ENCODE measurements around the gene GON7.
"Not testable (repeated sequence)": the region's sequence is repeated elsewhere in the genome, so short reads cannot be mapped to it uniquely, and the experiment has no call there.

GON7 gene

DNA sequence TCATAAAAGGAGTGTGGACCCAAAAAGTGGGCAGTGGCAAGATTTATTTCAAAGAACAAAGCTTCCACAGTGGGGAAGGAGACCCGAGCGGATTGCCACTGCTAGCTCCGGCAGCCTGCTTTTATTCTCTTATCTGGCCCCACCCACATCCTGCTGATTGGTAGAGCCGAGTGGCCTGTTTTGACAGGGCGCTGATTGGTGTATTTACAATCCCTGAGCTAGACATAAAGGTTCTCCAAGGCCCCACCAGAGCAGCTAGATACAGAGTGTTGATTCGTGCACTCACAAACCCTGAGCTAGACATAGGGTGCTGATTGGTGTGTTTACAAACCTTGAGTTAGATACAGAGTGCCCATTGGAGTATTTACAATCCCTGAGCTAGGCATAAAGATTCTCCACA, 37.2 kb downstream of the GON7 start:
- not testable (repeated sequence) for H3K4me1 ChIP-seq (ENCODE audit: control insufficient read depth, low read depth, low read length); H3K36me3 ChIP-seq (ENCODE audit: control insufficient read depth, low read depth, low read length); H3K4me3 ChIP-seq (ENCODE audit: low read length); H3K9me3 ChIP-seq (ENCODE audit: control insufficient read depth, low read depth, low read length); H3K27ac ChIP-seq (ENCODE audit: low read length); H3K9ac ChIP-seq (ENCODE audit: low read length); H3K27me3 ChIP-seq (ENCODE audit: control insufficient read depth, insufficient read depth, low read length)

DNA sequence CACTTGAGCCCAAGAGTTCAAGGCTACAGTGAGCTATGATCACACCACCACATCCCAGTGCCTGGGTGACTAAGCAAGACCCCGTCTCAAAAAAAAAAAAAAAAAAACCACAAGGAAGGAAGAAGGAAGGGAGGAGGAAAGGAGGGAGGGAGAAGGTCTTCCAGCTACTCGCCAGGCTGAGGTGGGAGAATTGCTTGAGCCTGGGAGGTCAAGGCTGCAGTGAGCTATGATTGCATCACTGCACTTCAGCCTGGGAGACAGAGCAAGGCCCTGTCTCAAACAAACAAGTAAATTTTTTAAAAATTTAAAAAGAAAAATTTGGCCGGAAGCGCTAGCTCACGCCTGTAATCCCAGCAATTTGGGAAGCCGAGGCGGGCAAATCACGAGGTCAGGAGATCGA, 38.3 kb downstream of the GON7 start:
- not testable (repeated sequence) for H3K36me3 ChIP-seq (ENCODE audit: control insufficient read depth, low read depth, low read length); H3K4me3 ChIP-seq (ENCODE audit: low read length); H3K9me3 ChIP-seq (ENCODE audit: control insufficient read depth, low read depth, low read length); H3K27ac ChIP-seq (ENCODE audit: low read length); H3K27me3 ChIP-seq (ENCODE audit: control insufficient read depth, insufficient read depth, low read length); H3K4me1 ChIP-seq (ENCODE audit: control insufficient read depth, low read depth, low read length); H3K9ac ChIP-seq (ENCODE audit: low read length)

DNA sequence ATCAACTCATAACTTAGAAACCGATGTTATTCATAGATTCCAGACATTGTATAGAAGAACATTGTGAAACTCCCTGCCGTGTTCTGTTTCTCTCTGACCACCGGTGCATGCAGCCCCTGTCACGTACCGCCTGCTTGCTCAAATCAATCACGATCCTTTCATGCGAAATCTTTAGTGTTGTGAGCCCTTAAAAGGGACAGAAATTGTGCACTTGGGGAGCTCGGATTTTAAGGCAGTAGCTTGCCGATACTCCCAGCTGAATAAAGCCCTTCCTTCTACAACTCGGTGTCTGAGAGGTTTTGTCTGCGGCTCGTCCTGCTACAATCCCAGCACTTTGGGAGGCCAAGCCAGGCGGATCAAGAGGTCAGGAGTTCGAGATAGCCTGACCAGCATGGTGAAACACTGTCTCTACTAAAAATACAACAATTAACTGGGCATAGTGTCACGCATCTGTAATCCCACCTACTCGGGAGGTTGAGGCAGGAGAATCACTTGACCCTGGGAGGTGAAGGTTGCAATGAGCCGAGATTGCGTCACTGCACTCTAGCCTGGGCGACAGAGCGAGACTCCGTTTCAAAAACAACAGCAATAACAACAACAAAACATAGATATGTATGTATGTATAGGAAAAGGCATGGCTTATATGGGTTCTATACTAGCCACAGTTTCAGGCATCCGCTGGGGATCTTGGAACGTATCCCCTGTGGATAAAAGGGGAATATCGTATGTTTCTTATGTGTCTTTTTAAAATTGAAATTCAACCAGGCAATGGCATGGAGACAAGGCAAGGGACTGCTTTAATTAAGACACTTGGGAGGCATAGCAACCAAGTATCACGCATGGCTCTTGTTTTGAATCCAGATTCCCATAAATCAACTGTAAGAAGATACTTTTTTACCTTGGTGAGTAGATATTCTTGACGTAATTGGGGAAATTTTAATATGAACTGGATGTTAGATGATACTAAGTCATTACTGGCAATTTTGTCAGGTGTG, 41.3 kb downstream of the GON7 start:
- H3K4me1 ChIP-seq (ENCODE audit: control insufficient read depth, low read depth, low read length); H3K27me3 ChIP-seq (ENCODE audit: control insufficient read depth, insufficient read depth, low read length); H3K9ac ChIP-seq (ENCODE audit: low read length); H3K27ac ChIP-seq (ENCODE audit: low read length); H3K36me3 ChIP-seq (ENCODE audit: control insufficient read depth, low read depth, low read length); H3K4me3 ChIP-seq (ENCODE audit: low read length); H3K9me3 ChIP-seq (ENCODE audit: control insufficient read depth, low read depth, low read length): not testable (repeated sequence)

DNA sequence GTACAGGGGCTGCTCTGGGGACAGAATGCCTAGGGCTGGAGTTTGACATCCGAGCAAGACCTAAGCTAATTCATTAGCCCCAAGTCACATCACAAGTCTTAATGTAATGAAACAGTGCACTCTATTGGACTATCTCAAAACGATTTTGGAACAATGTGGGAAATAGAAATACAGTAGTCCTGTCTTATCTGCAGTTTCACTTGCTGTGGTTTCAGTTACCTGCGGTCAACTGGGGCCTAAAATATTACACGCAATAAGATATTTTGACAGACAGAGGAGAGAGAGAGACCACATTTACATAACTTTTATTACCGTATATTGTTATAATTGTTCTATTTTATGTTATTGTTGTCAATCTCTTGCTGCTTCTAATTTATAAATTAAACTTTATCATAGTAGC, 43.3 kb downstream of the GON7 start:
- H3K36me3 ChIP-seq (ENCODE audit: control insufficient read depth, low read depth, low read length): no peaks in the 10 kb centered on the region
- H3K9ac ChIP-seq (ENCODE audit: low read length): no peak overlapping the region
- H3K4me3 ChIP-seq (ENCODE audit: low read length): no peak overlapping the region
- no peaks in the 10 kb centered on the region for H3K27me3 ChIP-seq (ENCODE audit: control insufficient read depth, insufficient read depth, low read length)
- H3K9me3 ChIP-seq (ENCODE audit: control insufficient read depth, low read depth, low read length): no peaks in the 10 kb centered on the region
- no peak overlapping the region for H3K27ac ChIP-seq (ENCODE audit: low read length)
- H3K4me1 ChIP-seq (ENCODE audit: control insufficient read depth, low read depth, low read length): peaks cover 4% of the 10 kb centered on the region

DNA sequence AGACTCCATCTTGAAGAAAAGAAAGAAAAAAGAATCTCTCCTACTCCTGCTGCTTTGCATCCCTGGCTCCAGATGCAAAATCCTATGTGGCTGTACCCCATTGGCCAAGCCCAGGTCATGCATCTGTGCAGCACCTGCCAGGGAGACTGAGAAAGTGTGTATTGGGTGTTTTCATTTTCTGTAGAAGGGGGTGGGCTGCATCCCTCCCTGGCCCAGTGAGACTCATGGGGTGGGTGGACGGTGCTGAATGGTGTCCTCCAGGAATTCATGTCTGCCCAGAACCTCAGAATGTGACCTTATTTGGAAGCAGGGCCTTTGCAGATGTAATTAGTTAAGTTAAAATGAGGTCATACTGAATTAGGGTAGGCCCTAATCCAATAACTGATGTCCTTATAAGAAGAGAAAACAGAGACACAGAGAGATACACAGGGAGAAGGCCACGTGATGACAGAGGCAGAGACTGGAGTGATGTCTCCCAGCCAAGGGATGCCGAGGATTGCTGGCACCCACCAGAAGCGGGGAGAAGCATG, 45.4 kb downstream of the GON7 start:
- Histone ChIP-seq H3K27ac (ENCODE audit: low read length) (no peak overlapping the region), H3K4me3 (ENCODE audit: low read length) (no peak overlapping the region), H3K9me3 (ENCODE audit: control insufficient read depth, low read depth, low read length) (no peaks in the 10 kb centered on the region), H3K27me3 (ENCODE audit: control insufficient read depth, insufficient read depth, low read length) (no peaks in the 10 kb centered on the region), H3K4me1 (ENCODE audit: control insufficient read depth, low read depth, low read length) (peaks cover 4% of the 10 kb centered on the region), H3K36me3 (ENCODE audit: control insufficient read depth, low read depth, low read length) (no peaks in the 10 kb centered on the region), H3K9ac (ENCODE audit: low read length) (no peak overlapping the region)

DNA sequence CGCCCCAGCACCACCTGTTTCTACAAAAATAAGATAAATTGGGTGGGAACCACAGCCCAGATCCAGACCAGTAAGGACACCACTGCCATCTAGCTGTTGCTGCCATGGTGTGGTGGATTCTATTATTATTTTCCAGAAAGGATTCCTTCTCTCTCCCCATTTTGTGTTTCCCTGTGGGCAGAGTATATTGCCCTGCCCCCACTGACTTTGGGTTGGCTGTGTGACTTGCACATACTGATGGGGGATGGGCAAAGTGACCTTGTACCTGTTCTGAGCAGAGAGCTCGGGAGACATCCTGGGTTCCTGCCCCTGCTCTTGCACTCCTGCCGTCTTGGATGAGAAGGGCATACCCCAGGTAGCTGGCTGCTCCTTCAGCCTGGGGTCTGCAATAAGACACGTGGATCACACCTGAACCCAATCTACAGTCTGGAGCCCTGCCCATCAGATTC, 46.5 kb downstream of the GON7 start:
- Histone ChIP-seq H3K27ac (ENCODE audit: low read length) (no peak overlapping the region), H3K9ac (ENCODE audit: low read length) (no peak overlapping the region), H3K36me3 (ENCODE audit: control insufficient read depth, low read depth, low read length) (no peaks in the 10 kb centered on the region), H3K4me3 (ENCODE audit: low read length) (no peak overlapping the region), H3K4me1 (ENCODE audit: control insufficient read depth, low read depth, low read length) (peaks cover 4% of the 10 kb centered on the region), H3K9me3 (ENCODE audit: control insufficient read depth, low read depth, low read length) (no peaks in the 10 kb centered on the region), H3K27me3 (ENCODE audit: control insufficient read depth, insufficient read depth, low read length) (no peaks in the 10 kb centered on the region)

DNA sequence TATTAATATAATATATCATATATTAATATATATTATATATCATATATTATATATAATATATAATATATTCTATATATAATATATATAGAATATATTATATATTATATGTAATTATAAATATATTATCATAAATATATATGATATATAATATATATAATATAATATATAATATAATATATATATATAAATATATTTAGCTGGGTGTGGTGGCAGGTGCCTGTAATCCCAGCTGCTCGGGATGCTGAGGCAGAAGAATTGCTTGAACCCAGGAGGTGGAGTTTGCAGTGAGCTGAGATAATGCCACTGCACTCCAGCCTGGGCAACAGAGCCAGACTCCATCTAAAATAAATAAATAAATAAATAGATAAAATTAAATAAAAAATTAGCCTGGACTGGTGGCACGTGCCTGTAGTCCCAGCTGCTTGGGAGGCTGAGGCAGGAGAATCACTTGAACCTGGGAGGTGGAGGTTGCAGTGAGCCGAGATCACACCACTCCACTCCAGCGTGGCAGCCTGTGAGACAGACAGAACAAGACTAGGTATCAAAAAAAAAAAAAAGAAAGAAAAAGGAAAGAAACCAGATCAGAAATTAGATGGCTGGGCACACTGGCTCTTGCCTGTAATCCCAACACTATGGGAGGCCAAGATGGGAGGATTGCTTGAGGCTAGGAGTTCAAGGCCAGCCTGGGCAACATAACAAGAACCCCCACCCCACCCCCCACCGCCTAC, 47.1 kb downstream of the GON7 start:
- not testable (repeated sequence) for H3K36me3 ChIP-seq (ENCODE audit: control insufficient read depth, low read depth, low read length); H3K27ac ChIP-seq (ENCODE audit: low read length); H3K4me1 ChIP-seq (ENCODE audit: control insufficient read depth, low read depth, low read length); H3K9me3 ChIP-seq (ENCODE audit: control insufficient read depth, low read depth, low read length); H3K27me3 ChIP-seq (ENCODE audit: control insufficient read depth, insufficient read depth, low read length); H3K4me3 ChIP-seq (ENCODE audit: low read length); H3K9ac ChIP-seq (ENCODE audit: low read length)

DNA sequence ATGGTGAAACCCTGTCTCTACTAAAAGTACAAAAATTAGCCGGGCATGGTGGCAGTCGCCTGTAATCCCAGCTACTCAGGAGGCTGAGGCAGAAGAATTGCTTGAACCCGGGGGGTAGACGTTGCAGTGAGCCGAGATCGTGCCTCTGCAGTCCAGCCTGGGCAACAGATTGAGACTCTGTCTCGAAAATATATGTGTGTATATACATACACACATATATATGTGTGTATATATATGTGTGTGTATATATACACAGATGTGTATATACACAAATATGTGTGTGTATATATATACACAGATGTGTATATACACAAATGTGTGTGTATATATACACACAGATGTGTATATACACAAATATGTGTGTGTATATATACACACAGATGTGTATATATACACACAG, 48.5 kb downstream of the GON7 start:
- not testable (repeated sequence) for H3K4me3 ChIP-seq (ENCODE audit: low read length); H3K36me3 ChIP-seq (ENCODE audit: control insufficient read depth, low read depth, low read length); H3K9ac ChIP-seq (ENCODE audit: low read length); H3K4me1 ChIP-seq (ENCODE audit: control insufficient read depth, low read depth, low read length); H3K27ac ChIP-seq (ENCODE audit: low read length); H3K27me3 ChIP-seq (ENCODE audit: control insufficient read depth, insufficient read depth, low read length); H3K9me3 ChIP-seq (ENCODE audit: control insufficient read depth, low read depth, low read length)

DNA sequence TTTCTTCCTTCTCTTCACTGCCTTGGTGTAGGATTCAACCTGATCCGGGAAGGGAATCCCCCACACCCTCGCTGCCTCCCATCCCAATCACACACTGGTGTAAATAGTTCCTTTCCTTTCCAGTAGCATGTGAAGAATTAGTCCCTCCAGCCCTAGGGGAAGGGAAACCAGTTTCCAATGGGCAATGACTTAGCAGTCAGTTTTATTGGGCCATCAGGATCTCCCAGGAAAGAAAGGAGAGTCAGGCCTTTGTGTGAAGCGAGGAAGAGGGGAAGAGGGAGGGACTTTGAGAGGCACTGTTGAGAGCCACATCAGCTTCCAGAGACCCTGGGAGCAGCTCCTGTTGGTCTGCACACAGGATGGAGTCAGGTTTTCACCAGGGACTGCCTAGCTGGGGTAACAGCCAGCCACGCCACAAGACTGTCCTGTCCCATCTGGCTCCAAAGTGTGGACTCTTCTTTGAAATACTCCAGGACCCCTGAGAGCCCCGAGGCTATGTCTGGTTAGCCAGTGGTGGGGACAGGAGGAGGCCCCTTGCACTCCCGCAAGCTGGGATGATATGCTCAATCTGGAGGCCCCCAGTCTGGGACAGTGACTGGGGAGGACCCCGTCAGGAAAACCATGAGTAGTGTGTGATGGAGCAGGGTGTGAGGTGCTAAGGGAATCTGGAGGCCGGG, 50.0 kb downstream of the GON7 start:
- Histone ChIP-seq H3K4me1 (ENCODE audit: control insufficient read depth, low read depth, low read length) (peaks cover 4% of the 10 kb centered on the region), H3K27me3 (ENCODE audit: control insufficient read depth, insufficient read depth, low read length) (no peaks in the 10 kb centered on the region), H3K9me3 (ENCODE audit: control insufficient read depth, low read depth, low read length) (no peaks in the 10 kb centered on the region), H3K9ac (ENCODE audit: low read length) (no peak overlapping the region), H3K4me3 (ENCODE audit: low read length) (no peak overlapping the region), H3K27ac (ENCODE audit: low read length) (no peak overlapping the region), H3K36me3 (ENCODE audit: control insufficient read depth, low read depth, low read length) (no peaks in the 10 kb centered on the region)

DNA sequence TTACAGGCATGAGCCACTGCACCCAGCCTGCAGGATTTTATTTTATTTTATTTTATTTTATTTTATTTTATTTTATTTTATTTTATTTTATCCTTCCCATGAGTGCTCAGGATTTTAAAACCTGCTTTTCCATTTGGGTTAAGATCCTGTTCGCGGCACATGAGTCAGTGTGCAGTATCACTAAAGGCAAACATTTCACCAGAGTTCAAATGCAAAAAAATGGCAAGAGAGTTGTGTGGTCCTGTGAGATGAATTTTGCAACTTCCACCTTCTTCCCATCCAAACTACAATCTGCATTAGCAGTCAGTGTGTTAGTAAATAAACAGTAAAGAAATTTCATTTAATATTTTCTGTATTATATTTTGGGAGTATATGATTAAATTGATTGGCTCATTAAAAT, 51.2 kb downstream of the GON7 start:
- peaks cover 4% of the 10 kb centered on the region for H3K4me1 ChIP-seq (ENCODE audit: control insufficient read depth, low read depth, low read length)
- H3K4me3 ChIP-seq (ENCODE audit: low read length): no peak overlapping the region
- no peaks in the 10 kb centered on the region for H3K9me3 ChIP-seq (ENCODE audit: control insufficient read depth, low read depth, low read length)
- no peaks in the 10 kb centered on the region for H3K36me3 ChIP-seq (ENCODE audit: control insufficient read depth, low read depth, low read length)
- no peaks in the 10 kb centered on the region for H3K27me3 ChIP-seq (ENCODE audit: control insufficient read depth, insufficient read depth, low read length)
- no peak overlapping the region for H3K27ac ChIP-seq (ENCODE audit: low read length)
- no peak overlapping the region for H3K9ac ChIP-seq (ENCODE audit: low read length)

DNA sequence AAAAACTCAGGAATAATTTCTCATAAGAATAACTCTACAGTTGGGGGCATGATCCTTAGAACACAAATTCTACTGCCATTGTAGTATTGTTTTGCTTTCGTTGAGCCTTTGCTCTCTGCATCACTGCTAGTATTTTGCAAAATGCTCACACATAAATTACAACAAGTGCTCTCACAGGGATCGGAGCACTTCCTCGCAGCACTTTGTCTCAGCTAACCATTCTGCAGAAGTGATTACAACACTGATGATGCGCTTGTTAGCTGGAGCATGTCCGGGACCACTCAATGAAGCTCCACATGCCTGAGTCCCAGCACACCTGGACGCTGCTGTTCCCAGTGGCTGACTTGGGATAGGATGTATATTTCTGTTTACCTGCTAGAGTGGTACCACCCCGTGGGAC, 53.7 kb downstream of the GON7 start:
- no peak overlapping the region for H3K9ac ChIP-seq (ENCODE audit: low read length)
- H3K27me3 ChIP-seq (ENCODE audit: control insufficient read depth, insufficient read depth, low read length): no peaks in the 10 kb centered on the region
- no peak overlapping the region for H3K4me3 ChIP-seq (ENCODE audit: low read length)
- no peaks in the 10 kb centered on the region for H3K36me3 ChIP-seq (ENCODE audit: control insufficient read depth, low read depth, low read length)
- no peak overlapping the region for H3K27ac ChIP-seq (ENCODE audit: low read length)
- no peaks in the 10 kb centered on the region for H3K4me1 ChIP-seq (ENCODE audit: control insufficient read depth, low read depth, low read length)
- H3K9me3 ChIP-seq (ENCODE audit: control insufficient read depth, low read depth, low read length): no peaks in the 10 kb centered on the region
